GM10847 (cell line): ENCODE results near the gene EIF3J.

Source experiments
- POLR2A ChIP-seq: IDR thresholded peaks from 2 replicates; pipeline ENCODE4 v1.6.1; 2011; ENCODE audit not compliant: insufficient read length; ENCODE audit errors: extremely low read depth

EIF3J gene

GRCh38 chr15:44535523-44536301 lies 1.2 kb upstream of the EIF3J start:
- no peak for TF ChIP-seq POLR2A

GRCh38 chr15:44536302-44536961 lies 515 bp upstream of the EIF3J start:
- TF ChIP-seq POLR2A: no peak

GRCh38 chr15:44537735-44538240 lies 841 bp downstream of the EIF3J start:
- TF ChIP-seq POLR2A: no peak

- no peak for TF ChIP-seq POLR2A
These were observed 4.5 kb downstream of the EIF3J start for GRCh38 chr15:44541282-44541958.

GRCh38 chr15:44542596-44542995 lies 5.6 kb downstream of the EIF3J start:
- TF ChIP-seq POLR2A: no peak

GRCh38 chr15:44545913-44546802 lies 9.2 kb downstream of the EIF3J start:
- no peak for TF ChIP-seq POLR2A

- TF ChIP-seq POLR2A: no peak
These were observed 13.3 kb downstream of the EIF3J start for GRCh38 chr15:44550256-44550655.

GRCh38 chr15:44550734-44551133 lies 13.8 kb downstream of the EIF3J start:
- TF ChIP-seq POLR2A: no peak

GRCh38 chr15:44554934-44555723 lies 18.2 kb downstream of the EIF3J start:
- TF ChIP-seq POLR2A: no peak

- TF ChIP-seq POLR2A: no peak
These were observed 28.6 kb downstream of the EIF3J start for GRCh38 chr15:44565387-44566154.

GRCh38 chr15:44566155-44566540 lies 29.2 kb downstream of the EIF3J start:
- no peak for TF ChIP-seq POLR2A

- TF ChIP-seq POLR2A: no peak
These were observed 31.4 kb downstream of the EIF3J start for GRCh38 chr15:44568338-44568737.

GRCh38 chr15:44569316-44569715 lies 32.4 kb downstream of the EIF3J start:
- no peak for TF ChIP-seq POLR2A
